Ammon's horn (tissue), 1 donor: ENCODE results near the gene LINC01488.

ENCODE experiments used
- DNase-seq: peaks from one replicate; pipeline ENCODE4 v3.0.0-alpha.2; 2016; ENCODE audit warnings: low spot score

The LINC01488 gene

GRCh38 chr11:69463995-69464960 is 17.2 kb upstream of the LINC01488 start:
- no peak for DNase-seq

GRCh38 chr11:69465236-69466000 is 16.0 kb upstream of the LINC01488 start:
- no peak for DNase-seq

- no peak for DNase-seq
These were observed 15.4 kb upstream of the LINC01488 start for GRCh38 chr11:69466039-69466438.

GRCh38 chr11:69467196-69467595 is 14.3 kb upstream of the LINC01488 start:
- DNase-seq, result no peak

GRCh38 chr11:69467646-69468045 is 13.8 kb upstream of the LINC01488 start:
- DNase-seq, result no peak

- no peak for DNase-seq
These were observed 13.2 kb upstream of the LINC01488 start for GRCh38 chr11:69468221-69468620.

- DNase-seq, result no peak
These were observed 12.3 kb upstream of the LINC01488 start for GRCh38 chr11:69468911-69469885.

- DNase-seq, result no peak
These were observed 11.2 kb upstream of the LINC01488 start for GRCh38 chr11:69470301-69470700.

- no peak for DNase-seq
These were observed 10.4 kb upstream of the LINC01488 start for GRCh38 chr11:69470793-69471728.

GRCh38 chr11:69471729-69472540 is 9.5 kb upstream of the LINC01488 start:
- DNase-seq, result no peak

GRCh38 chr11:69472541-69473275 is 8.8 kb upstream of the LINC01488 start:
- DNase-seq, result no peak

GRCh38 chr11:69473276-69473845 is 8.1 kb upstream of the LINC01488 start:
- DNase-seq, result no peak

- no peak for DNase-seq
These were observed 6.7 kb upstream of the LINC01488 start for GRCh38 chr11:69474736-69475135.

- DNase-seq, result no peak
These were observed 6.2 kb upstream of the LINC01488 start for GRCh38 chr11:69475141-69475865.

- no peak for DNase-seq
These were observed 5.5 kb upstream of the LINC01488 start for GRCh38 chr11:69475866-69476471.

GRCh38 chr11:69476509-69476961 is 4.9 kb upstream of the LINC01488 start:
- no peak for DNase-seq

- no peak for DNase-seq
These were observed 4.4 kb upstream of the LINC01488 start for GRCh38 chr11:69477086-69477485.
